Tibial artery (tissue), 4 donors: ENCODE measurements around the gene DDHD1.

Source experiments
- DNase-seq, 2 donors: peaks; one replicate each; pipeline ENCODE4 v3.0.0-alpha.2; 2019
- H3K27ac ChIP-seq, 2 donors: fragments of 200-600 bp; sonication (generic) in 1 of 2; 1 replicate in 1 of 2; 2 replicates in 1 of 2; pipeline ENCODE4 v1.5.1; 2018 to 2019; ENCODE audit warnings: mild to moderate bottlenecking in 1 of 2
- H3K27me3 ChIP-seq, 2 donors: fragments of 200-600 bp; sonication (generic) in 1 of 2; one replicate each; pipeline versions ENCODE4 v1.5.1 to v1.6.0; 2016 to 2019
- H3K36me3 ChIP-seq, 3 donors: fragments of 200-600 bp; sonication (generic) in 2 of 3; one replicate each; pipeline ENCODE4 v1.5.1; 2016 to 2019; ENCODE audit warnings: mild to moderate bottlenecking in 2 of 3
- H3K4me1 ChIP-seq, 4 donors: fragments of 200-600 bp; sonication (generic) in 2 of 4; 1 replicate in 3 of 4; 2 replicates in 1 of 4; pipeline ENCODE4 v1.5.1; 2016 to 2019
- H3K4me3 ChIP-seq, 2 donors: fragments of 200-600 bp; sonication (generic) in 1 of 2; 1 replicate in 1 of 2; 2 replicates in 1 of 2; pipeline ENCODE4 v1.5.1; 2018 to 2019; ENCODE audit warnings: mild to moderate bottlenecking in 2 of 2
- H3K9me3 ChIP-seq, 3 donors: fragments of 200-600 bp; sonication (generic) in 1 of 3; one replicate each; pipeline ENCODE4 v1.5.1; 2016 to 2019
- intact Hi-C: fragments of 100-400 bp; cut with DNase I; formaldehyde crosslinking; loops from one replicate; pipeline ENCODE4 v1.15.0; 2023; ENCODE audit warnings: low total_unique reads
- TF ChIP-seq, protein P1 (sequence below), 2 experiments: fragments of 200-600 bp in 1 of 2; fragments of 450-650 bp in 1 of 2; IDR thresholded peaks; one replicate each; pipeline ENCODE4 v1.5.1; 2017 to 2019; ENCODE audit warnings: antibody characterized with exemption in 2 of 2, mild to moderate bottlenecking in 1 of 2, moderate library complexity in 1 of 2

DDHD1 gene

DNA sequence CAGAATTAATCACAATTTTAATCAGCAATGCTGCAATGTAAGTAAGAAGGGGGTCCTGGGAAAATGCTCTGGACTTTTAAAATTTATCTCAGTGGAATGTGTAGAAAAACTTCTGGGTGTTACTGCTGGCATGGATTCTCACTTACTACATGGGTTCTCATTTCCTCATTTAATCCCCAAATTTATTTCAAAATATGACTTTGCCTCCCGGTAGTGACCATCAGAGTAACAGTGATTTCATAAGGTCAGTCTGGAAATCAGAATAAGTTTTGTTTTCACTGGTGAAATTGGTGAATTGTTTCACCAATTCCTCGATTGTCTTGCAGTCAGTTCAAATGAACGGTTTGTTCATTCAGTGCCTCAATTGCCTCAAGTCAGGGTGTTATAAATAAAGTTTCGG lies 22.3 kb upstream of the DDHD1 start:
- TF ChIP-seq, protein P1, sequence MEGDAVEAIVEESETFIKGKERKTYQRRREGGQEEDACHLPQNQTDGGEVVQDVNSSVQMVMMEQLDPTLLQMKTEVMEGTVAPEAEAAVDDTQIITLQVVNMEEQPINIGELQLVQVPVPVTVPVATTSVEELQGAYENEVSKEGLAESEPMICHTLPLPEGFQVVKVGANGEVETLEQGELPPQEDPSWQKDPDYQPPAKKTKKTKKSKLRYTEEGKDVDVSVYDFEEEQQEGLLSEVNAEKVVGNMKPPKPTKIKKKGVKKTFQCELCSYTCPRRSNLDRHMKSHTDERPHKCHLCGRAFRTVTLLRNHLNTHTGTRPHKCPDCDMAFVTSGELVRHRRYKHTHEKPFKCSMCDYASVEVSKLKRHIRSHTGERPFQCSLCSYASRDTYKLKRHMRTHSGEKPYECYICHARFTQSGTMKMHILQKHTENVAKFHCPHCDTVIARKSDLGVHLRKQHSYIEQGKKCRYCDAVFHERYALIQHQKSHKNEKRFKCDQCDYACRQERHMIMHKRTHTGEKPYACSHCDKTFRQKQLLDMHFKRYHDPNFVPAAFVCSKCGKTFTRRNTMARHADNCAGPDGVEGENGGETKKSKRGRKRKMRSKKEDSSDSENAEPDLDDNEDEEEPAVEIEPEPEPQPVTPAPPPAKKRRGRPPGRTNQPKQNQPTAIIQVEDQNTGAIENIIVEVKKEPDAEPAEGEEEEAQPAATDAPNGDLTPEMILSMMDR (IDR thresholded peaks at IDR 0.05) = no peak
- H3K27me3 ChIP-seq = no peaks in the 10 kb centered on the region
- no peaks in the 10 kb centered on the region for H3K36me3 ChIP-seq
- H3K4me3 ChIP-seq = no peak overlapping the region
- H3K9me3 ChIP-seq = no peaks in the 10 kb centered on the region
- no peak for DNase-seq
- intact Hi-C loops = no loop called here
- H3K27ac ChIP-seq = no peak overlapping the region
- no peaks in the 10 kb centered on the region for H3K4me1 ChIP-seq

DNA sequence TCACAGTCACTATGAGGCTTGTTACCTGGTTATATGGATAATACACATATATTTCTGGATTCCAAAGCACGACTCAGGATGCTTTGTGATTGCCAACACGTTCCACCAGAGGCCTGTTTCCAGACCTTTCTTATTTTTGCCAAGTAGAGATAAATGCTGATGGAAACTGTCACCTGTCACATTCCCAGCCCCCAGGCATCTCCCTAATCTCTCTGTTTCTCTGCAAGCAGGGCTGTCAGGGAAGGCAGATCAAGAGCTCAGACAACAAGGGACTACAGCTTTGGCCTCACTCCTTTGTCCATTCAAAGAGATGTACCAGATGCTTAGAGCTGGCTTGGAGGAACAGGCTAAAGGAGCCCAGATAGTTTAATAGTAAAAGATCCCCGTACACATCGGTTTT lies 21.8 kb upstream of the DDHD1 start:
- no peak overlapping the region for H3K27ac ChIP-seq
- no peak for DNase-seq
- H3K4me1 ChIP-seq = no peaks in the 10 kb centered on the region
- TF ChIP-seq, protein P1 (IDR thresholded peaks at IDR 0.05) = no peak
- H3K27me3 ChIP-seq = no peaks in the 10 kb centered on the region
- intact Hi-C loops = no loop called here
- H3K36me3 ChIP-seq = no peaks in the 10 kb centered on the region
- no peak overlapping the region for H3K4me3 ChIP-seq
- H3K9me3 ChIP-seq = no peaks in the 10 kb centered on the region

DNA sequence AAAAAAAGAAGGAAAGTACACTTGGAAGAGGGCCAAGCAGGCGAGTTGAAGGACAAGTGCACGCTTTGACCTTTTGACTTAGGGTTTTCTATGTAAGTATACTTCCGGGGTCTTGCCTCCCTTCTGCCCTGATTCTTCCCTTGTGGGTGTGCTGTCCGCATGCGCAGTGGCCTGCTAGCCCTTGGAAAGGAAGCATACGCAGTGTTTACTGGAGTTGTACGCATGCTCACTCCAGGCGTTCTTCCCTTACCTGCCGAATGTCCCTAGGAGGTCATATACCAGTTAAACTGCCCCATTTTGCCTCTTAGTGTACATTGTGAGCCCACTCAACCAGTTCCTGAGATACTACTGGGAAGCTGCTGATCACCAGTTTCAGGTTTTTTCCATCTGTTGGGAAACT lies 15.7 kb upstream of the DDHD1 start:
- no peaks in the 10 kb centered on the region for H3K4me1 ChIP-seq
- TF ChIP-seq, protein P1 (IDR thresholded peaks at IDR 0.05) = no peak
- no peak for DNase-seq
- H3K9me3 ChIP-seq = no peaks in the 10 kb centered on the region
- intact Hi-C loops = no loop called here
- no peaks in the 10 kb centered on the region for H3K36me3 ChIP-seq
- H3K27ac ChIP-seq = no peak overlapping the region
- H3K27me3 ChIP-seq = no peaks in the 10 kb centered on the region
- H3K4me3 ChIP-seq = no peak overlapping the region

DNA sequence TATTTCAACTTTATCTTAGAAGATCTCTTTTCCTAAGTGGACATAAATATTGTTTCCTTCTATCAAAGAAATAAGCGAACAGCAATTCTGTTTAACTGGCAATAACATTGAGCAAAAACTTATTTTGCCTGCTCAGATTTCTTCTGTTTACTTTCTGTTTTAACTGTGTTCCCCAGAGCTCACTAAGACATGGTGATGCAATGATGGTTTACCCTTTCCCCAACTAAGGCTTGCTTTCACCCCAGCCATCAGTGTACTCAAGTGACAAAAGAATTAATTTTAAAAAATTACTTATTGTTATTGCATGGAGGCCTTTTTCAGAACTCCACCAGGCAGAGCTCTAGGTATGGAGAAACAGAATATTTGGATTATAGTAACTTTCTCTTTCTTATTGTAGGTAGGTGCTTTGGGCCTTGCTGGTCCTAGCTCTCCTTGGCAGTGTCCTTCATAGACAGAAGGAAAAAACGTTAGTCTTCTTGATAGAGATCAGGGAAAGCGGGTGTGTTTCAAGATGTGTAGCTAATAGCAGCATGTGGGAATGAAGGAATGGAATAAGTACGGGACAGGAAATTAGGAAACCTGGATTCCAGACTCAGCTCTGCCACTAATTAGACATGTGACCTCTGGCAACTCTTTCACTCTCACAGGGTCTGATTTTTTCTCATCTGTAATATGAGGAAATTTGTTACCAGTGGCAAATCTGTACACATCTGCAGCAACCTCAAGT lies 14.6 kb upstream of the DDHD1 start:
- DNase-seq = no peak
- Histone ChIP-seq H3K27me3 (no peaks in the 10 kb centered on the region), H3K9me3 (no peaks in the 10 kb centered on the region), H3K4me3 (no peak overlapping the region), H3K27ac (no peak overlapping the region), H3K4me1 (no peaks in the 10 kb centered on the region), H3K36me3 (no peaks in the 10 kb centered on the region)
- intact Hi-C loops = no loop called here
- TF ChIP-seq, protein P1 (IDR thresholded peaks at IDR 0.05) = no peak

DNA sequence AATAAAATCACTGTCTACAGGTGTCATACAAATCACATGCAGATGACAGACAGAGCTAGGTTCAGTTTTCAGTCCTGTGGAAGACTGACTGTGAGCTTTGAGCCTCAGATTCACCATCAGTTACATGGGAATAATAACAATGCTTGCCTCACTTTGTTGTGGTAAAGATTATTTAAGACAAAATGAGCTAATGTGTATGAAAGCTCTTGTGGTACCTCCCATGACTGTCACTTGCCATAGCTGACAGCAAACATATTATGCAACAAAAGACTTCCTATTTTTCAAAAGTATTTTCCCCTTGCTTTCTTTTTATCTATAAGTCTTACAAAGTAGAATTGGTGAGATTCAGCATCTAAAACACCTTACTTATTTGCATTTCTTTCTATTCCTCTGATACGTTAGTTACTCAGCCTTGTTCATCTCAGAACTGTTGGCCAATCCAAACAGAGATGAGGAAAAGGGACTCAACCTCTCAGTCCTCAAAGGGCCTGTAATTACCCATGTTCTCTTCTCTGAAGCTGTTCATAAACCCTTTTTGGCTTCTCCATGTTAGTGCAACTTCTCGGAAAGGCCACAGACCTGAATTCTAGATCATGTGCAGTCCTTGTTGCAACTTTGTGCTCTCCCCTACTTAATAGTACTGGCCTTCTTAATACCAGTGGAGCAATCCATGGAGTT lies 8.8 kb upstream of the DDHD1 start:
- Histone ChIP-seq H3K4me1 (no peaks in the 10 kb centered on the region), H3K27me3 (no peaks in the 10 kb centered on the region), H3K36me3 (no peaks in the 10 kb centered on the region), H3K9me3 (no peaks in the 10 kb centered on the region), H3K27ac (no peak overlapping the region), H3K4me3 (no peak overlapping the region)
- DNase-seq = no peak
- intact Hi-C loops = no loop called here
- TF ChIP-seq, protein P1 (IDR thresholded peaks at IDR 0.05) = no peak
